OCI-LY1 (cell line): ENCODE results near the gene ATG2A.

Source experiments
- H2AFZ ChIP-seq: fragments of 200-600 bp; sonication (generic), shearing (Covaris generic); 2 replicates; pipeline ENCODE4 v1.6.0; 2014; ENCODE audit warnings: antibody characterized with exemption, mild to moderate bottlenecking, low read length
- H3F3A ChIP-seq: fragments of 200-600 bp; sonication (generic), shearing (Covaris generic); 2 replicates; pipeline ENCODE4 v1.6.0; 2014; ENCODE audit warnings: mild to moderate bottlenecking, antibody characterized with exemption, low read length, moderate library complexity; ENCODE audit not compliant: insufficient read depth
- H3K27ac ChIP-seq: fragments of 200-600 bp; sonication (generic); 2 replicates; pipeline ENCODE4 v1.5.1; 2014; ENCODE audit warnings: low read length, mixed run types, mild to moderate bottlenecking, low read depth; ENCODE audit not compliant: poor library complexity, severe bottlenecking
- H3K27me3 ChIP-seq: fragments of 200-600 bp; sonication (generic); 2 replicates; pipeline ENCODE4 v1.6.0; 2014; ENCODE audit warnings: antibody characterized with exemption, mild to moderate bottlenecking, low read length, moderate library complexity; ENCODE audit not compliant: insufficient read depth
- H3K36me3 ChIP-seq: fragments of 200-600 bp; sonication (generic); 2 replicates; pipeline ENCODE4 v1.6.1; 2014; ENCODE audit warnings: mild to moderate bottlenecking, antibody characterized with exemption, low read length, moderate library complexity, mixed read lengths; ENCODE audit not compliant: insufficient read depth
- H3K4me1 ChIP-seq: fragments of 200-600 bp; sonication (generic); 2 replicates; pipeline ENCODE4 v1.5.1; 2014; ENCODE audit warnings: mild to moderate bottlenecking, low read length, moderate library complexity; ENCODE audit not compliant: insufficient read depth, severe bottlenecking
- H3K4me2 ChIP-seq: fragments of 200-600 bp; sonication (generic), shearing (Covaris generic); 2 replicates; pipeline ENCODE4 v1.6.1; 2014; ENCODE audit warnings: low read length
- H3K4me3 ChIP-seq: fragments of 200-600 bp; sonication (generic); 2 replicates; pipeline ENCODE4 v1.5.1; 2014; ENCODE audit warnings: low read length, low read depth, mild to moderate bottlenecking, mixed read lengths; ENCODE audit not compliant: poor library complexity, severe bottlenecking
- H3K79me2 ChIP-seq: fragments of 200-600 bp; shearing (Covaris generic); 2 replicates; pipeline ENCODE4 v1.6.1; 2016; ENCODE audit warnings: mixed run types, low read length, mixed read lengths; ENCODE audit not compliant: insufficient read depth
- H3K9ac ChIP-seq: fragments of 200-600 bp; sonication (generic), shearing (Covaris generic); 2 replicates; pipeline ENCODE4 v1.6.1; 2014; ENCODE audit warnings: mild to moderate bottlenecking, low read length, mixed read lengths
- H3K9me2 ChIP-seq: fragments of 200-600 bp; sonication (generic), shearing (Covaris generic); 2 replicates; pipeline ENCODE4 v1.6.1; 2014; ENCODE audit warnings: low read depth, mild to moderate bottlenecking, low read length, mixed read lengths
- H3K9me3 ChIP-seq: fragments of 200-600 bp; shearing (Covaris generic); 2 replicates; pipeline ENCODE4 v1.6.1; 2014; ENCODE audit warnings: low read length, mixed read lengths
- H4K20me1 ChIP-seq: fragments of 200-600 bp; sonication (generic), shearing (Covaris generic); 2 replicates; pipeline ENCODE4 v1.6.0; 2016; ENCODE audit warnings: mild to moderate bottlenecking, low read length; ENCODE audit not compliant: insufficient read depth
- CTCF ChIP-seq: fragments of 200-600 bp; sonication (generic), shearing (Covaris generic); IDR thresholded peaks from 2 replicates; pipeline ENCODE4 v1.5.1; 2017; ENCODE audit warnings: mild to moderate bottlenecking, antibody characterized with exemption, low read length, moderate library complexity, mixed read lengths
- EZH2 ChIP-seq: fragments of 200-600 bp; sonication (generic), shearing (Covaris generic); IDR thresholded peaks from 2 replicates; pipeline ENCODE4 v1.8.0; 2017; ENCODE audit warnings: borderline replicate concordance, mixed run types, mild to moderate bottlenecking, antibody characterized with exemption, low read length, moderate library complexity, mixed read lengths

ATG2A gene

GRCh38 chr11:64867748-64868462 is 49.1 kb downstream of the ATG2A start:
- Histone ChIP-seq H3K36me3 (peaks cover 61% of the 10 kb centered on the region), H4K20me1 (no peaks in the 10 kb centered on the region), H3K4me1 (peaks cover 93% of the 10 kb centered on the region), H3K4me3 (no peak overlapping the region), H3K9ac (peak overlapping the region; percentile 70; the same call in 1 of the 2 replicates), H3K79me2 (peaks cover 19% of the 10 kb centered on the region; the same call in 1 of the 2 replicates), H3K4me2 (0 out of 2 replicates have a peak overlapping the region, but pooled peaks have one; percentile 70), H3K9me3 (no peaks in the 10 kb centered on the region), H2AFZ (no peak overlapping the region), H3F3A (peaks cover 7% of the 10 kb centered on the region; the same call in 1 of the 2 replicates), H3K27me3 (no peaks in the 10 kb centered on the region), H3K27ac (peak overlapping the region; percentile 96), H3K9me2 (no peaks in the 10 kb centered on the region)
- TF ChIP-seq CTCF (no peak), EZH2 (no peak)

GRCh38 chr11:64866173-64866491 is 50.9 kb downstream of the ATG2A start:
- no peak for TF ChIP-seq CTCF
- TF ChIP-seq EZH2 = no peak
- Histone ChIP-seq H3K9me2 (no peaks in the 10 kb centered on the region), H3K4me3 (no peak overlapping the region), H3K9me3 (no peaks in the 10 kb centered on the region), H3K9ac (no peak overlapping the region; the same call in 1 of the 2 replicates), H3K79me2 (peaks cover 19% of the 10 kb centered on the region; the same call in 1 of the 2 replicates), H2AFZ (no peak overlapping the region), H3F3A (peaks cover 15% of the 10 kb centered on the region), H3K4me2 (peak overlapping the region; percentile 71), H3K36me3 (peaks cover 44% of the 10 kb centered on the region), H4K20me1 (no peaks in the 10 kb centered on the region), H3K27ac (peak overlapping the region; percentile 99), H3K27me3 (no peaks in the 10 kb centered on the region), H3K4me1 (peaks cover 93% of the 10 kb centered on the region)

DNA sequence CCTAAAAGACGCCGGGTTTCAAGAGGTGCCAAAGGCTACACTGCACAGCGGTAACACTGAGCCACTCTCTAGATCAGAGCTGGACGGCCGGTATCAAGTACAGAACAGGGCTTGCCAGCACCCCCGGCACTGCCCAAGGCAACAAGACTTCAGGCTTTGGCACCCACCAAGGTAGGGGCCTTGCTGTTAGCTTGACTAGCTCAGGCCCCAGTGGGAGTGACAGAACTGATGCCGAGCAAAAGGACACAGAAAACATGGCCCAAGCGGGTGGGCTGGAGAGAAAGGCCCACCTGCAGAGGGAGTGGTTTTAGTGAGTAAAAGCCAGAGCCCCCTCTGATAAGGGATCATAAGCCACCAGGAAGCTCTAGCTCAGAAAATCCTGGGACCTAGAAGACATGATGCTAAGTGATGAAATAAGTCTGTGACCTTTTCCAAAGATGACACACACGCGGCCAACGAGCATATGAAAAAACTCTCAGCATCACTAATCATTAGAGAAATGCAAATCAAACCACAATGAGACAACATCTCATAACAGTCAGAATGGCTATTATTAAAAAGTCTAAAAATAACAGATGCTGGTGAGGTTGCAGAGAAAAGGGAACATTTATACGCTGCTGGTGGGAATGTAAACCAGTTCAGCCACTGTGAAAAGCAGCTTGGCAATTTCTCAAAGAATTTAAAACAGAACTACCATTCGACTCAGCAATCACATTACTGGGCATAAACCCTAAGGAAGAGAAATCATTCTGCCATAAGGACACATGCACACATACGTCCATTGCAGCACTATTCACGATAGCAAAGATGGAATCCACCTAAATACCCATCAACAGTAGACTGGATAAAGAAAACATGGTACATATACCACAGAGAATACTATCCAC is 51.5 kb downstream of the ATG2A start:
- no peaks in the 10 kb centered on the region for H4K20me1 ChIP-seq
- H3K79me2 ChIP-seq = peaks cover 19% of the 10 kb centered on the region; the same call in 1 of the 2 replicates
- peaks cover 14% of the 10 kb centered on the region for H3F3A ChIP-seq
- H3K9me3 ChIP-seq = no peaks in the 10 kb centered on the region
- TF ChIP-seq EZH2 (no peak), CTCF (no peak)
- H3K9me2 ChIP-seq = no peaks in the 10 kb centered on the region
- peaks cover 38% of the 10 kb centered on the region for H3K36me3 ChIP-seq
- H3K27ac ChIP-seq = peak overlapping the region; percentile 99
- H3K27me3 ChIP-seq = no peaks in the 10 kb centered on the region
- H3K4me1 ChIP-seq = peaks cover 93% of the 10 kb centered on the region
- H3K4me2 ChIP-seq = peak overlapping the region; percentile 71
- H3K4me3 ChIP-seq = peak overlapping the region; percentile 43
- peak overlapping the region; percentile 67 for H3K9ac ChIP-seq
- no peak overlapping the region for H2AFZ ChIP-seq
